HL-60 (cell line): ENCODE measurements around the gene VWA8.

Experiments used
- DNase-seq, 2 experiments: peaks; one replicate each; pipeline ENCODE4 v3.0.0-alpha.2; 2010 to 2020; ENCODE audit warnings: low read depth in 1 of 2, low spot score in 1 of 2
- H3K27ac ChIP-seq: fragments of 250-450 bp; sonication (Bioruptor Pico); replicated peaks from 2 replicates; pipeline ENCODE4 v1.5.1; 2020; ENCODE audit warnings: mild to moderate bottlenecking, moderate library complexity
- H3K27me3 ChIP-seq: fragments of 250-450 bp; sonication (Bioruptor Pico); 2 replicates; pipeline ENCODE4 v1.5.1; 2021; ENCODE audit warnings: mild to moderate bottlenecking, moderate library complexity; ENCODE audit not compliant: insufficient read depth, poor library complexity, severe bottlenecking
- H3K4me3 ChIP-seq: replicated peaks from 2 replicates; pipeline ENCODE4 v1.5.1; 2011; ENCODE audit warnings: mild to moderate bottlenecking, control low read depth, low read length; ENCODE audit not compliant: insufficient read depth
- GABPA ChIP-seq: IDR thresholded peaks from 2 replicates; pipeline ENCODE4 v1.6.1; 2012; ENCODE audit warnings: low read depth
- POLR2AphosphoS5 ChIP-seq: IDR thresholded peaks from 2 replicates; pipeline ENCODE4 v1.6.1; 2012; ENCODE audit warnings: low read depth
- SPI1 ChIP-seq: IDR thresholded peaks from 2 replicates; pipeline ENCODE4 v1.6.1; 2012; ENCODE audit warnings: low read depth, mild to moderate bottlenecking, borderline replicate concordance
- TF ChIP-seq, protein P1 (sequence below): IDR thresholded peaks from 2 replicates; pipeline ENCODE4 v1.6.1; 2012; ENCODE audit warnings: low read depth; ENCODE audit not compliant: insufficient replicate concordance
- TF ChIP-seq, protein P2 (sequence below): IDR thresholded peaks from one replicate; pipeline ENCODE4 v1.5.1; 2011; ENCODE audit warnings: low read length, control low read depth, inconsistent platforms; ENCODE audit not compliant: insufficient read depth

The VWA8 gene

DNA sequence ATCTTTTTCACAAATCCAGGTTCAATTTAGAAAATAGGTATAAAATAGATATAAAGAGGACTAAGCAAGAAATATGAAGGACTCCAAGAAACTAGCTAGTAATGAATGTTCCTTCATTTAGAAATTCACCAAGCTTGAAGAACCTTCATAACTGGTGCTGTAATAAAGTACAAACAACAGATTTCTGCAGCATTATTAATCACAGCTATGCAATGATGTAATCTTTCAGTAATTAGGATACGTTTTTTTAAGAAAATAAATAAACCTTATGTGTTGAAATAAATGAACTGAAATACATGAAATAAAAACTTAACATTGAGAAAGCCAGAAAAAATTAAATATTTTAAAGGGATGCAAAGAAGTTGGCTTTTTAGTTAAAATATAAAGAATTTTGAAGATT lies 267.5 kb downstream of the VWA8 start:
- Histone ChIP-seq H3K27ac (no peak overlapping the region), H3K4me3 (no peak overlapping the region), H3K27me3 (no peaks in the 10 kb centered on the region)
- TF ChIP-seq, protein P1, sequence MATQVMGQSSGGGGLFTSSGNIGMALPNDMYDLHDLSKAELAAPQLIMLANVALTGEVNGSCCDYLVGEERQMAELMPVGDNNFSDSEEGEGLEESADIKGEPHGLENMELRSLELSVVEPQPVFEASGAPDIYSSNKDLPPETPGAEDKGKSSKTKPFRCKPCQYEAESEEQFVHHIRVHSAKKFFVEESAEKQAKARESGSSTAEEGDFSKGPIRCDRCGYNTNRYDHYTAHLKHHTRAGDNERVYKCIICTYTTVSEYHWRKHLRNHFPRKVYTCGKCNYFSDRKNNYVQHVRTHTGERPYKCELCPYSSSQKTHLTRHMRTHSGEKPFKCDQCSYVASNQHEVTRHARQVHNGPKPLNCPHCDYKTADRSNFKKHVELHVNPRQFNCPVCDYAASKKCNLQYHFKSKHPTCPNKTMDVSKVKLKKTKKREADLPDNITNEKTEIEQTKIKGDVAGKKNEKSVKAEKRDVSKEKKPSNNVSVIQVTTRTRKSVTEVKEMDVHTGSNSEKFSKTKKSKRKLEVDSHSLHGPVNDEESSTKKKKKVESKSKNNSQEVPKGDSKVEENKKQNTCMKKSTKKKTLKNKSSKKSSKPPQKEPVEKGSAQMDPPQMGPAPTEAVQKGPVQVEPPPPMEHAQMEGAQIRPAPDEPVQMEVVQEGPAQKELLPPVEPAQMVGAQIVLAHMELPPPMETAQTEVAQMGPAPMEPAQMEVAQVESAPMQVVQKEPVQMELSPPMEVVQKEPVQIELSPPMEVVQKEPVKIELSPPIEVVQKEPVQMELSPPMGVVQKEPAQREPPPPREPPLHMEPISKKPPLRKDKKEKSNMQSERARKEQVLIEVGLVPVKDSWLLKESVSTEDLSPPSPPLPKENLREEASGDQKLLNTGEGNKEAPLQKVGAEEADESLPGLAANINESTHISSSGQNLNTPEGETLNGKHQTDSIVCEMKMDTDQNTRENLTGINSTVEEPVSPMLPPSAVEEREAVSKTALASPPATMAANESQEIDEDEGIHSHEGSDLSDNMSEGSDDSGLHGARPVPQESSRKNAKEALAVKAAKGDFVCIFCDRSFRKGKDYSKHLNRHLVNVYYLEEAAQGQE, result no peak
- TF ChIP-seq POLR2AphosphoS5 (no peak), SPI1 (no peak), GABPA (no peak)
- TF ChIP-seq, protein P2, sequence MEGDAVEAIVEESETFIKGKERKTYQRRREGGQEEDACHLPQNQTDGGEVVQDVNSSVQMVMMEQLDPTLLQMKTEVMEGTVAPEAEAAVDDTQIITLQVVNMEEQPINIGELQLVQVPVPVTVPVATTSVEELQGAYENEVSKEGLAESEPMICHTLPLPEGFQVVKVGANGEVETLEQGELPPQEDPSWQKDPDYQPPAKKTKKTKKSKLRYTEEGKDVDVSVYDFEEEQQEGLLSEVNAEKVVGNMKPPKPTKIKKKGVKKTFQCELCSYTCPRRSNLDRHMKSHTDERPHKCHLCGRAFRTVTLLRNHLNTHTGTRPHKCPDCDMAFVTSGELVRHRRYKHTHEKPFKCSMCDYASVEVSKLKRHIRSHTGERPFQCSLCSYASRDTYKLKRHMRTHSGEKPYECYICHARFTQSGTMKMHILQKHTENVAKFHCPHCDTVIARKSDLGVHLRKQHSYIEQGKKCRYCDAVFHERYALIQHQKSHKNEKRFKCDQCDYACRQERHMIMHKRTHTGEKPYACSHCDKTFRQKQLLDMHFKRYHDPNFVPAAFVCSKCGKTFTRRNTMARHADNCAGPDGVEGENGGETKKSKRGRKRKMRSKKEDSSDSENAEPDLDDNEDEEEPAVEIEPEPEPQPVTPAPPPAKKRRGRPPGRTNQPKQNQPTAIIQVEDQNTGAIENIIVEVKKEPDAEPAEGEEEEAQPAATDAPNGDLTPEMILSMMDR, result no peak
- no peak for DNase-seq

DNA sequence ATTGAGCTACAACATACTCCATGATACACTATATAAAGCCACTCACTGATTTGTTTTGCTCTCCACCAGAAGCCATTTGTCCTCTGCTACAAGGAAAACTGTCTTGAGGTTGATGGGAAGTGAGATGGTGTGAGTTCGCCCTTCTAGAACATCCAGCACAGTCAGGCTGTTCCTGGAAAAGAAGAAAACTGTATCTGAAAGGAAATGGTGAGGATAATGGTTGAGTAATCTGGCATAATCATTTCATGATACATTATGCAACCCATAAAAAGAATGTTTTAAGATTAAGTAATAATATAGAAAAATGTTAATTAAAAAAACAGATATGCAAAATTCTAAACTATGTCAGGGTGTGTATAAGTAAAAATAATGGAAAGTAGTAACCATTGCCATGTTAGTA lies 269.6 kb downstream of the VWA8 start:
- no peaks in the 10 kb centered on the region for H3K27me3 ChIP-seq
- no peak overlapping the region for H3K27ac ChIP-seq
- H3K4me3 ChIP-seq, result no peak overlapping the region
- TF ChIP-seq, protein P1, result no peak
- TF ChIP-seq SPI1, result no peak
- TF ChIP-seq, protein P2, result no peak
- TF ChIP-seq POLR2AphosphoS5, result no peak
- TF ChIP-seq GABPA, result no peak
- no peak for DNase-seq

DNA sequence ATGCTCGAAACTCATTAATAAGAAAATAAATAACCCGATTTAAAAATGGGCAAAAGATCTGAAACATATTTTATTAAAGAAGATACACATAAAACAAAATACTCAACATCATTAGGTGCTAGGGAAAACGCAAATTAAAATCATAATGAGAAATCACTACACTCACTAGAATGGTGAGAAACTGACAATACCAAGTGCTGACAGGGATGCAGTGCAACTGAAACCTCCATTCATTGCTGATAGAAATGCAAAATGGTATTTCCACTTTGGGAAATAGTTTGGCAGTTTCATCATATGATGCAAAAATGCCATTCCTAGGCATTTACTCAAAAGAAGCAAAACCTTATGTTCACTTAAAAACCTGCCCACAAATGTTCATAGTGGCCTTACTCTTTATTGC lies 278.1 kb downstream of the VWA8 start:
- no peak for DNase-seq
- no peaks in the 10 kb centered on the region for H3K27me3 ChIP-seq
- no peak overlapping the region for H3K27ac ChIP-seq
- H3K4me3 ChIP-seq, result no peak overlapping the region
- TF ChIP-seq, protein P1, result no peak
- no peak for TF ChIP-seq GABPA
- no peak for TF ChIP-seq POLR2AphosphoS5
- TF ChIP-seq SPI1, result no peak
- TF ChIP-seq, protein P2, result no peak
